HG03342 (cell line): ENCODE results near the gene ALKBH4.
"Not testable (repeated sequence)": the region's sequence is repeated elsewhere in the genome, so short reads cannot be mapped to it uniquely, and the experiment has no call there.

Source experiments
- ATAC-seq: cut with Tn5 transposase; IDR thresholded peaks from one replicate; pipeline ENCODE4 v1.9.1; 2021; ENCODE audit warnings: mild to moderate bottlenecking, moderate library complexity; ENCODE audit not compliant: unreplicated experiment

Gene ALKBH4

GRCh38 chr7:102478314-102479208 is 13.9 kb upstream of the ALKBH4 start, which contains the start of gene POLR2J:
TSS of gene POLR2J (minus strand) at chr7:102478922. CDS start at chr7:102478860, 62 bp downstream.
- ATAC-seq: peak; percentile 77

GRCh38 chr7:102474736-102475435 is 10.2 kb upstream of the ALKBH4 start:
- not testable (repeated sequence) for ATAC-seq

- not testable (repeated sequence) for ATAC-seq
Measured at GRCh38 chr7:102474116-102474515, 9.5 kb upstream of the ALKBH4 start.

- ATAC-seq: no peak
Measured at GRCh38 chr7:102473271-102473991, 8.8 kb upstream of the ALKBH4 start.

DNA sequence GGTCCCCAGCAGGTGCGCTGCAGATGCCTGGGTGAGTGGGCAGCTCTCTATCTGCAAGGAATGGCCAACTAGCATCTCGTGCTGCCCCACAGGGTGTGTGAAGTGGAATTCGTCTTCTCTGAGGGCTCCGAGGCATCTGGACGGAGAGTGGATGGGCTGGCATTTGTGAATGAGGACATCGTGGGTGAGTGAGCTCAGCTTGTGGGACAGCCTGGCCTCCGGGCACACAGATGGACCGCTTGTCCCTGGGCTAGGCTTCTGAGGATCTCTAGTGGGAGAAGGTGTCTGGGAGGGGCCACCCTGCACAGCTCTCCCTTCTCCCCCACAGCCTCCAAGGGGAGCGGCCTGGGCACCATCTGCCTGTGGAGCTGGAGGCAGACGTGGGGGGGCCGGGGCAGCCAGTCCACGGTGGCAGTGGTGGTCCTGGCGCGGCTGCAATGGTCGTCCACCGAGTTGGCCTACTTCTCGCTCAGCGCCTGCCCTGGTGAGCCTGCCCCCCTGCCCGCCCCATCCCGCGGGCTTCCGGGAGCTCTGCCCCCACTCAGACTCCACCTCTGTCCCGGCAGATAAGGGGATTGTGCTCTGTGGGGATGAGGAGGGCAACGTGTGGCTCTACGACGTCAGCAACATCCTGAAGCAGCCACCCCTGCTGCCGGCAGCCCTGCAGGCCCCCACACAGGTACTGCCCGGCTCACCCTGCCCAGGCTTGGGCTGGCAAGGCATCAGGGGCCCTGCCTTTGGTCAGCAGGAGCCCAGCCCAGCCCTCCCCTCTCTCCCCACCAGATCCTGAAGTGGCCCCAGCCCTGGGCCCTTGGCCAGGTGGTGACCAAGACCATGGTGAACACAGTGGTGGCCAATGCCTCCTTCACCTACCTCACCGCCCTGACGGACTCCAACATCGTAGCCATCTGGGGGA is 7.7 kb upstream of the ALKBH4 start:
- no peak for ATAC-seq

GRCh38 chr7:102471791-102472125 is 7.1 kb upstream of the ALKBH4 start:
- ATAC-seq: no peak

GRCh38 chr7:102469972-102470825 is 5.5 kb upstream of the ALKBH4 start:
- no peak for ATAC-seq

- no peak for ATAC-seq
Measured at GRCh38 chr7:102469351-102469971, 4.8 kb upstream of the ALKBH4 start.

- ATAC-seq: no peak
Measured at GRCh38 chr7:102468478-102469350, 4.1 kb upstream of the ALKBH4 start.

- no peak for ATAC-seq
Measured at GRCh38 chr7:102467581-102468477, 3.2 kb upstream of the ALKBH4 start.

DNA sequence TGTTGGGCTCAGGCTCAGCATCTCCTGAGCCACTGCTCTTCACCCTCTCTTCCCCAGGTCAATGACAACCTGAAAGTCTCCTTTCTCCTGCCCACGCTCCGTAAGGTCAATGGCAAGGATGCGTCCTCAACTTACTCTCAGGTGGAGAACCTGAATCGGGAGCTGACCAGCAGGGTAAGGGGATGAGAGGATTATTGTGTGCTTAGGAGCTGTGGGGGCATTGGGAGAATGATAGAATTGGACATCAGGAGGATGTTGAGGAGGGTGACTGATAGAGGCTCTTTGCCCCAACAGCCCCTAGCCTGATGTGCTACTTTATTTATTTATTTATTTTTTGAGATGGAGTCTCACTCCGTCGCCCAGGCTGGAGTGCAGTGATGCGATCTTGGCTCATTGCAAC is 1.4 kb upstream of the ALKBH4 start:
- ATAC-seq: no peak

GRCh38 chr7:102463841-102464576 is 654 bp downstream of the ALKBH4 start:
- no peak for ATAC-seq

DNA sequence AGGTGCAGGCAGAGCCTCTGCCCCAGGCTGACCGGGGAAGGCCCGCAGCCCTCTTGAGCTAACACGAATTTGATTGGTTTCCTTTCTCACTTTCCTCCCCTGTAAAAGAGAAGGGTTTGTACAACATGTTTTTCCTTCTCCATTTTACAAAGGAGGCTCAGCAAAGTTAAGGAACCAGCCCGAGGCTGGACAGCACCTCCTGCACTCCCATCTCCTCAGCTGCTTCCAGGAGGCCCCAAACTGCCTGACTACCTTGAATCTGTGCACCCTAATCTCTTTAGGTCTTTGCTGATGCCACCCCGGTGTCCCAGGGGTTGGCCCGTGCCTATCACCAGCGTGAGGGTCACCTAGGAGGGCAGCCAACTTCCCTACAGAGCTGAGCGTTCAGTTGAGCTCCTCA is 4.2 kb downstream of the ALKBH4 start:
- ATAC-seq: no peak

DNA sequence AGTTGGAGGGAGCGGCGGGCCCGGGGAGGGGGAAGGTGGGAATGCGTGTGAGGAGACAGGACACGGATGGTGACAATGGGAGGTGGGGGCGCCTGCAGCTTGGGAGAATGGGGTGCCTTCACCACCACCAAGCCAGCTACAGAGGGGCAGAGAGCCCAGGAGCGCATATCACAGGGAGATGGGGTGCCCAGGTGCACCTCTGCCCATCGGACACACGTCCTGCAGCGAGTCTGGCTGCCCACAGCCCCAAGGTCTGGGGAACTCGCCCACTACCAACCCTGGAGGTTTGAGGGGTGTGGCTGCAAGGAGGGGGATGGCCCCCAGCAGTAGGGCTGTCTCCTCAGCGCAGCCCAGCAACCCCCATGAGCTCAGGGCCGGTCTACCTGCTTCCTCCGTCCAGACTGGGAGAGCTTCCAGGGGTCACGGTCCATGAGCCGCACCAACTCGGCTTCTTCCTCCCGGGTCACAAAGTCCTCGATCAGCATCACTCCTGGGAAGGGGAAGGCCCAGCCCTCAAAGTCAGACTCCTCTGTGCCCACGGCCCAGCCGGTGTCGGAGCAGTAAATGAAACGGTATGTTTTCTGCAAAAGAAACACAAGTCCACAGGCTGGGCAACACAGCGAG is 5.3 kb downstream of the ALKBH4 start:
- ATAC-seq: no peak

GRCh38 chr7:102457352-102457924 is 7.2 kb downstream of the ALKBH4 start:
- ATAC-seq: no peak

- ATAC-seq: no peak
Measured at GRCh38 chr7:102456327-102456726, 8.3 kb downstream of the ALKBH4 start.
